GM23338 (cell line): Measurements from ENCODE around the gene ADCY6. TPM values are rescaled to one million over a fixed set of nuclear protein-coding genes. Genes with fewer than 3 reads are reported as not detected.

ENCODE experiments used
- ATAC-seq: fragments of 200-7000 bp; cut with Tn5 transposase; 3 replicates; pipeline ENCODE4 v1.9.1; 2020
- DNase-seq: peaks from one replicate; pipeline ENCODE4 v3.0.0-alpha.2; 2015; ENCODE audit warnings: low spot score
- H2AFZ ChIP-seq: fragments of 200-600 bp; sonication (generic); 2 replicates; pipeline ENCODE4 v1.8.0; 2016; ENCODE audit warnings: antibody characterized with exemption, mild to moderate bottlenecking, moderate library complexity
- H3F3A ChIP-seq: fragments of 200-600 bp; sonication (generic); replicated peaks from 2 replicates; pipeline ENCODE4 v1.8.0; 2017; ENCODE audit warnings: antibody characterized with exemption, mixed run types, low read depth
- H3K27ac ChIP-seq: fragments of 200-600 bp; sonication (generic); 2 replicates; pipeline ENCODE4 v1.6.1; 2016; ENCODE audit warnings: low read depth
- H3K27me3 ChIP-seq: fragments of 200-600 bp; sonication (generic); 2 replicates; pipeline ENCODE4 v1.8.0; 2016; ENCODE audit warnings: mild to moderate bottlenecking, mixed run types, moderate library complexity; ENCODE audit not compliant: insufficient read depth
- H3K36me3 ChIP-seq: fragments of 200-600 bp; sonication (generic); 2 replicates; pipeline ENCODE4 v1.8.0; 2016; ENCODE audit warnings: mild to moderate bottlenecking; ENCODE audit not compliant: insufficient read depth
- H3K4me1 ChIP-seq: fragments of 200-600 bp; sonication (generic); 2 replicates; pipeline ENCODE4 v1.8.0; 2016; ENCODE audit warnings: mild to moderate bottlenecking, moderate library complexity; ENCODE audit not compliant: insufficient read depth
- H3K4me2 ChIP-seq: fragments of 200-600 bp; sonication (generic); 2 replicates; pipeline ENCODE4 v1.7.1; 2017; ENCODE audit warnings: mixed run types
- H3K4me3 ChIP-seq: fragments of 200-600 bp; sonication (generic); 2 replicates; pipeline ENCODE4 v1.6.1; 2016; ENCODE audit warnings: mixed run types
- H3K79me2 ChIP-seq: fragments of 200-600 bp; sonication (generic); replicated peaks from 2 replicates; pipeline ENCODE4 v1.8.0; 2017; ENCODE audit warnings: mild to moderate bottlenecking; ENCODE audit not compliant: insufficient read depth
- H3K9me2 ChIP-seq: fragments of 200-600 bp; sonication (generic); 2 replicates; pipeline ENCODE4 v1.8.0; 2017; ENCODE audit not compliant: insufficient read depth
- H4K20me1 ChIP-seq: fragments of 200-600 bp; sonication (generic); replicated peaks from 2 replicates; pipeline ENCODE4 v1.8.0; 2017; ENCODE audit warnings: mild to moderate bottlenecking; ENCODE audit not compliant: insufficient read depth
- H3K27ac Mint-ChIP-seq: 2 replicates; pipeline ENCODE4 v1.8.0; 2020; ENCODE audit warnings: inconsistent platforms, mild to moderate bottlenecking, moderate library complexity, mixed read lengths
- H3K27me3 Mint-ChIP-seq: 3 replicates; pipeline ENCODE4 v1.8.0; 2022; ENCODE audit warnings: low read depth, mild to moderate bottlenecking, moderate library complexity, mixed read lengths, inconsistent platforms; ENCODE audit not compliant: insufficient read depth, poor library complexity
- H3K36me3 Mint-ChIP-seq: 3 replicates; pipeline ENCODE4 v1.8.0; 2021; ENCODE audit warnings: low read depth, mild to moderate bottlenecking, inconsistent platforms, moderate library complexity, mixed read lengths
- H3K4me1 Mint-ChIP-seq: 3 replicates; pipeline ENCODE4 v1.8.0; 2020; ENCODE audit warnings: mild to moderate bottlenecking, inconsistent platforms, mixed read lengths
- H3K4me3 Mint-ChIP-seq: 3 replicates; pipeline ENCODE4 v1.8.0; 2021; ENCODE audit warnings: moderate library complexity, mild to moderate bottlenecking, inconsistent platforms, mixed read lengths
- H3K9me3 Mint-ChIP-seq: 3 replicates; pipeline ENCODE4 v1.8.0; 2020; ENCODE audit warnings: moderate library complexity, mild to moderate bottlenecking, inconsistent platforms, mixed read lengths
- CREB1 ChIP-seq: fragments of 250-450 bp; sonication (Bioruptor Pico); IDR thresholded peaks from 2 replicates; pipeline ENCODE4 v1.5.0; 2020; ENCODE audit warnings: low read depth, mild to moderate bottlenecking, moderate library complexity
- EZH2phosphoT487 ChIP-seq: fragments of 200-600 bp; sonication (generic); IDR thresholded peaks from one replicate; pipeline ENCODE4 v1.8.1; 2018; ENCODE audit warnings: antibody characterized with exemption; ENCODE audit not compliant: unreplicated experiment
- JUNB ChIP-seq: IDR thresholded peaks from one replicate; pipeline ENCODE4 v1.6.1; 2016; ENCODE audit warnings: antibody characterized with exemption; ENCODE audit not compliant: unreplicated experiment
- POLR2AphosphoS5 ChIP-seq: IDR thresholded peaks from 2 replicates; pipeline ENCODE4 v1.6.1; 2016; ENCODE audit warnings: antibody characterized with exemption, low read depth
- ZNF114 ChIP-seq: fragments of 250-450 bp; sonication (Bioruptor Pico); IDR thresholded peaks from 2 replicates; pipeline ENCODE4 v1.5.0; 2020; ENCODE audit warnings: mild to moderate bottlenecking, moderate library complexity
- ZNF331 ChIP-seq: fragments of 250-450 bp; sonication (Bioruptor Pico); IDR thresholded peaks from 2 replicates; pipeline ENCODE4 v1.5.0; 2020; ENCODE audit warnings: low read depth, mild to moderate bottlenecking, moderate library complexity
- ZNF462 ChIP-seq: fragments of 250-450 bp; sonication (Bioruptor Pico); IDR thresholded peaks from 2 replicates; pipeline ENCODE4 v1.5.0; 2020; ENCODE audit warnings: mild to moderate bottlenecking, moderate library complexity
- polyA plus RNA-seq: library from polyadenylated mRNA; unstranded; fragments of >200 nt; fragmentation: Nextera tagmentation; extraction: Ambion mirVana; gene quantifications from 2 replicates; pipeline ENCODE4 v1.2.1, GENCODE V29; 2016
- total RNA-seq: library from RNA; depleted of rRNA; stranded (reverse); fragments of >200 nt; shearing (Covaris generic); gene quantifications from 2 replicates; pipeline ENCODE4 v1.2.3, GENCODE V29; 2014
- TF ChIP-seq, protein P1 (sequence below): IDR thresholded peaks from 2 replicates; pipeline ENCODE4 v1.6.1; 2016; ENCODE audit warnings: antibody characterized with exemption

Gene ADCY6
- total and polyA plus RNA-seq, 2 experiments from 2014 or later: 1.0 to 16.5 TPM

DNA sequence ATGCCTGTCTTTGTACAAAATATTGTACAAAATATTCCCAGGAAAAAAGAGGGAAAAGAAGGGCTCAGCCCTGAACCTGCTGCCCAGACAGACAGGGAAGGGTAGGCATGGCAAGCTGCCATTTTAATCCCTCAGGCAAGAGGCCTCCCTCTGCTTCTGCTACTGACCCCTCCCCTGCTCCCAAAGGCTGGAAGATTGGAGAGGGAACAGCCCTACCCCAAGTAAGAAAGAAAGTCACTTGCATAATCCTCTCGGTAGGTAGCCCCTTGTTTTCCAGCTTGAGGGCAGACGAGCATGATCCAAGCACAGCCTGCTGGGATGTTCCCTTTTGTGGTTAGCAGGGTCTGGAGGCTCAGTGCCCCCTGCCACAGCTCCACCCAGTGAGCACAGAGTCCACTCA is 20.7 kb downstream of the ADCY6 start (continued):
- TF ChIP-seq ZNF462 (CRISPR knock-in tag) (no peak), ZNF331 (CRISPR knock-in tag) (no peak)

- H3K4me2 ChIP-seq: 0 out of 2 replicates have a peak overlapping the region, but pooled peaks have one; percentile 48
- H3K9me3 Mint-ChIP-seq: no peaks in the 10 kb centered on the region; the same call in 2 of the 3 replicates
- peak overlapping the region; percentile 59; the same call in 1 of the 2 replicates for H3K27ac Mint-ChIP-seq
- TF ChIP-seq JUNB (no peak), ZNF462 (CRISPR knock-in tag) (no peak), ZNF114 (CRISPR knock-in tag) (no peak), CREB1 (CRISPR knock-in tag) (no peak), POLR2AphosphoS5 (no peak), EZH2phosphoT487 (no peak)
- TF ChIP-seq, protein P1, sequence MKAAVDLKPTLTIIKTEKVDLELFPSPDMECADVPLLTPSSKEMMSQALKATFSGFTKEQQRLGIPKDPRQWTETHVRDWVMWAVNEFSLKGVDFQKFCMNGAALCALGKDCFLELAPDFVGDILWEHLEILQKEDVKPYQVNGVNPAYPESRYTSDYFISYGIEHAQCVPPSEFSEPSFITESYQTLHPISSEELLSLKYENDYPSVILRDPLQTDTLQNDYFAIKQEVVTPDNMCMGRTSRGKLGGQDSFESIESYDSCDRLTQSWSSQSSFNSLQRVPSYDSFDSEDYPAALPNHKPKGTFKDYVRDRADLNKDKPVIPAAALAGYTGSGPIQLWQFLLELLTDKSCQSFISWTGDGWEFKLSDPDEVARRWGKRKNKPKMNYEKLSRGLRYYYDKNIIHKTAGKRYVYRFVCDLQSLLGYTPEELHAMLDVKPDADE: no peak
Observed at GRCh38 chr12:48767521-48767920, 21.4 kb downstream of the ADCY6 start.

More at GRCh38 chr12:48767521-48767920, 21.4 kb downstream of the ADCY6 start:
- Mint-ChIP-seq H3K4me3 (no peak overlapping the region; the same call in 2 of the 3 replicates), H3K4me1 (peaks cover 23% of the 10 kb centered on the region), H3K36me3 (peaks cover 21% of the 10 kb centered on the region; the same call in 2 of the 3 replicates), H3K27me3 (peaks cover 8% of the 10 kb centered on the region)
- DNase-seq (no peak), ATAC-seq (no peak)
- no peaks in the 10 kb centered on the region for H3K79me2 ChIP-seq
- H4K20me1 ChIP-seq: no peaks in the 10 kb centered on the region
- no peak overlapping the region for H2AFZ ChIP-seq
- no peak overlapping the region for H3K4me3 ChIP-seq
- H3K27me3 ChIP-seq: no peaks in the 10 kb centered on the region
- peaks cover 7% of the 10 kb centered on the region for H3K4me1 ChIP-seq
- H3K9me2 ChIP-seq: no peaks in the 10 kb centered on the region
- H3F3A ChIP-seq: no peaks in the 10 kb centered on the region
- H3K36me3 ChIP-seq: no peaks in the 10 kb centered on the region
- no peak overlapping the region for H3K27ac ChIP-seq
